HL-60/S4 (cell line): ENCODE results near the gene ASGR1.

Source experiments
- in situ Hi-C: fragments of 300-500 bp; cut with MboI; formaldehyde crosslinking; loops from 2 replicates; pipeline ENCODE4 v1.14.3; 2022; ENCODE audit warnings: low sequenced_read_pairs

The ASGR1 gene

DNA sequence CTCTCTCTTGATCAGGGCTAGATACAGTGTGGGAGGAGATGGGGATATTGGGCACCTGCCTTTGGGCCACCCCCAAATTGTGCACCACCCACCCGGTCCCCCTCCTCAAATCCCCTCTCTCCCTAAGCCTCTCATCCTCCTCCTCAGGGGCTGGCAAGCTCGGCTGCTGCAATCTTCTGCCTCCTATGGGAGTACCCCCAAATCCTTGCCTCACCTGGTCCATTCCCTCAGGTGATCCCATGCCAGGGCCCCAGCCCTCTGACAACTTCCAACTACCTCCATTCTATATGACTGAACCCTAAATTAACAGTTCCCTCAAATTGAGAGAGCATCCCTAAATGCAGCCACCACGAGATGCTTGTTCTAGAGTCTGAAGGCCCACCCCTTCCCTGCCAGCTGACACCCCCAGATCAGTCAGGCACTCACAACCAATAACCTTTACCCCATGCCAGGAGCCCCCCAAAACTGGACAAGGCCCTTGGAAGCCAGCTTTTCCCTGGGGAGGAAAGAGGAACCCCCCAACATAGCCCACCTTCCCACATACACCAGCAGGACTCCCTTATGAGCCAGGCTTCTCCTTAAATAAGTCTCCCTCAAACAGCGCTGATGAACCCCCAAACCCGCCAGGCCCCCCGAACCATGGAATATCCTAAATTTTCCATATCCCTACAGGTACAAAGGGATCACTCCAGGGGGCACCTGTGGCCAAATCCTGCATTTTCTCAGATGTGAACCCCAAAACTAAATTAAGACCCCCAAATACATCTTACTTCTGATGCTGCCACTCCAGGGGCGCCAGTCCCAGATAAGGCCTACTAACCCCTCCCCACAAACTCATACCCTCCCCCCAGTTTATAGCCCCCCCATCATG is 37.3 kb upstream of the ASGR1 start:
- in situ Hi-C loops, result no loop called here

DNA sequence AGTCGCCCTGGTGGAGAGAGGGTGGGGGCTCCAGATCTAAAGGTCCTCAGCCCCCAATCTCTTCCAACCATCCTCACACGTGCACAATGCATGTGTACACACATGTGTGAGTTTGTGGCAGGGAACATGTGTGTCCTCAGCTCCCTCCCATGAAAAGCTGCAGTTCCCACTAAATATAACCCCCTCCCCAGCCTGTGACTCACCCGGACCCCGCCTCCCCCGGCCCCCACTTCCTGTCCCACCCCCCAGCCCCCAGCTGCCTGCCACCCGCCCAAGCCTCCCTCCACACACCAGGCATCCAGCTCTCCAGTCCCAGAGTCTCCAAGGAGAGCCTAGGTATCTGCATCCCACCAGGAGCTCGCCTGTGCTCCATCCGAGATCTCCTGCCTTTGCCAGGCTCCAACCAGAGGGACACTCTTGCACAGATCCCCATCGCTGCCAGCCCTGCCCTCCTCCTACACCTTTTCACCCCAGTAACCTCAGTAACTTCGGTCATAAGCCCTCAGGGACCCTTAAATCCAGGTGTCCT is 36.5 kb upstream of the ASGR1 start:
- in situ Hi-C loops, result no loop called here

DNA sequence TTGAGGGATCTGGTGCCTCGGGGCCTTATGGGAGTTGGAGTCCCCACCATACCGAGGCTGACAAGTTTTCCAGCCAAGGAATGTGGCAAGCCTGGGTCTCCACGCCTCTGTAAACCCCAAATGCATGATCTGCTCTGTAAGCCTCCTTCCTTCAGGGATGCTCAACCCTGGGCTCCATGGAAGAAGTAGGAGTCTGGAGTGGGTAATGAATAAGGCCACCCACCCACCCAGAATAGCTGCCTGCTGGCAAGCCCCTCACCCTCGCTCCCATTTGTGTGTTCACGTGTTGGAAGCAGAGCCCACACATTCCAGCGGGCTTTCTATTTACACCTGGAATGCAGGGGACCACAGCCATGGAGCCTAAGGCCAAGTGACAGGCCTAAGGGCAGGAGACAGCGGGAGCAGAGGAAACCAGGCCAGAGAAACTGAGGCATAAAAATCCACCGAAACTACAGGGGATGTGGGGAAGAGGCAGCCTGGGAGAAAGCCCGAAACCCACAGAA is 36.0 kb upstream of the ASGR1 start:
- in situ Hi-C loops, result no loop called here

DNA sequence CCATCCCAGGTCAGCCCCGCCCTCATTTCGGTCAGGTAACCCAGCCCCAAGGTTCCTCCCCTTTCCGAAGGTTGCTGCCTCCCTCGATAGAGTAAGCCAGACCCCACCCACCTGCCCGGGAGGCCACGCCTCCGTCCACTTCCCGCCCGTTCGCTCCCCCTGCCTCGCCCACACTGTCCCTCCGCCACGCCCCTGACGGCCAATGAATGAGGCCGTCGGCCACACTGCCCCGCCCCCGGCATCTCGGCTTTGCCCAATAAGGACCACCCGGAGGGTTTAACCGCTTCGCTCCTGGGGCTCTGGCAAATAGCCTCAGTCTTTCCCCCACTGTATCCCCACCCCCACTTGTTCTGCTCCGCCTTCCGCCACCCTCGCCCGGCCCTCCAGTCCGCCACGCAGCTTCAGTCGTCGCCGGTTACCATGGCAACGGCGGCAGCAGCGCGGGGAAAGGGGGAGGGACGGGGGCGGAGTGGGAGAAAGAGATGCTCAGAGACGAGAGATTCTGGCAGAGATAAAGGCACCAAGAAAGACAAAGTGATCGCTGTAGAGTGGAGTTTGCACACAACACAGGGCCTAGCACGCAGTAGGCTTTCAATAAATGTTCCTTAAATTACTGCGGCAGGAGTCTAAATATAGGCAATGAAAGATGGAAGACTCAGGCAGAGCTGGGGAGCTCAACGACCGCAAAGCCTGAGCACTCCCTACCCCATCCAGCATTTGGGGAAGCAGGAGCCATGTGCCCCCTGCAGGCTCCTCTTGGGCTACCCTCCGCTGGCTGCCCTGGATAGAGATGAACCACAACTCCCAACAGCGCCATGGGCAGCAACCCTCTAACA is 35.3 kb upstream of the ASGR1 start:
- in situ Hi-C loops, result no loop called here

DNA sequence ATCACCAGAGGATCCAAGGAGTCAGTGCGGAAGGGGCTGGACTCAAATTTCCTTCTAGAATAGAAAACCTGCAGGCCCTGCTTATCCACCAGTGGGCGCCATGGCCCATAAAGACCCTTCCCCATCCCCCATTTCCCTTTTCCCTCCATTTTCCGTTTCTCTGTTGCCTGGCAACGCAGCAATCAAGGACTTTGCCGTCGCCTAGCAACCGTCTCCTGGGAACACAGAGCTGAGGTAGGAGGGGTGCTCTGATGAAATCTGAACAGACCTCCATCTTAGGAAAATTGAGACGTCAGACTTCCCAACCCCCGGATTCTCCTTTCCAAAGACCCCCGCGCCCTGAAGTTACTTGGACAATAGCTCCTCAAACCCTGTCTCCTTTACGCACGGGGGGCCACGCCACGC is 34.7 kb upstream of the ASGR1 start:
- in situ Hi-C loops, result no loop called here

DNA sequence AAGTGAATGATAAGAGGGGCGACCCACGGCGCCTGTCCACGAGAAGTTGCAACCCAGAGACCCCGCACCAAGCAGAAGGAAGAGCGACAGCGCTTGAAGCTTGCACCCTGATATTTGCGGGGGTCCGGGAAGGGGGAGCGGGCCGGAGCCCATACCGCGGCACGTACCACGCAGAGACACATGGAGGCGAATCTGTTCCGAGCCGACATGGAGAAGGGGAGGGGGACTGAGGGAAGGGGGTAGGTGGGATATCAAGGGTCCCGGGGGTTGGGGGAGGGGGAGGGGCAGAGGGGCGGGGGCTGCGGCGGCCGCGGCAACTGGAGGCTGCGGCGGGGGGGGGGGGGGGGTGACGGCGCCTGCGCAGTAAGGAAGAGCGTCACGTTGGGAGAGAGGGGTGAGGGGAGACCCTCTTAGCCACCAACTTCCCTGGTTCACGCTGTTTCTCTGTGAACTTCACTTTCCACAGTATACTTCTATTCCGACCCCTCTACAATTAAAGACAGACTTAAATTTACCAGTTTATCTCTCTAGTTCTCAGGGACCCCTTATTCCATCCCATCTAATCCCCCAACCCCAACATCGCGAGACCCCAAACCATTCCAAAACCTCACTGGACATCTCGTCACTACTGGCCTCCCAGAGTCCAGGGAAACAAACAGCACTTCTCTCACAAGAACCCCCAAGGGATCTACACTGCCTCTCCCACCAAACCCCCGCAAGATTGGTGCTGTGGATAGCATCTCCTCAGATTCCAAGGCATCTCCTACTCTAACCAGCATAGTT is 32.5 kb upstream of the ASGR1 start:
- in situ Hi-C loops, result no loop called here

DNA sequence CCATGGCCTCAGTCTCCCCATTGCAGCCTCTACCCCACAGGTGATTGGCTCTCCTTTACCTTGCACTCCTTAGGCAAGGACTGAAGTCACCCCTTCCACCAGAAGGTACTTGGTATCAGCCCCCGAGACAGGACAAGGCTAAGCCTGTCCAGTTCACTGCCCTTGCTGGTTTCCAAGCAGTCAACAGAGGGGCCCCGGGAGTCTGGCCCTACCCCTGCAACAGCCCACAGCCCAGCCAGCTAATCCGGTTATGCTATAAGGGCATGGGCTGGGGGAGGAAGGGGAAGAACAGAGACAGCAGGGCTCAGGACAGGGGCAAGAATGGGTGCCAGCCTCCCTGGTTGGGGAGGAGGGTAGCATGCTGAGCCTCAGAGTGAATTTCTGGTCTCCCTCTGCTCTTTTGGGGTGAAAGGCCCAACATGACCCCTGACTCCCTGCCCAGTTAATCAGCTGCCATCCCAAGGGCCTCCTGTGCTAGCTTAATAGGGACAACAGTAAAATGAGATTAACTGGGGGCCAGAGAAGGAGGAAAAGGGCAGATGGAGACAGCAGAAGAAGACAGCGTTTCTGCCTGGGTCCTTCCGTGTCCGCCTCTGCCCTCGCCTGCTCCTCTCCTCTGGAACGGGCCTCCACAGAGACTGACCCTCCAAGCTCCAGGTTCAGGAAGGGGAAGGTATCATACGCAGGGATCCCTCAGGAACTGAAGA is 29.7 kb upstream of the ASGR1 start:
- in situ Hi-C loops, result no loop called here

DNA sequence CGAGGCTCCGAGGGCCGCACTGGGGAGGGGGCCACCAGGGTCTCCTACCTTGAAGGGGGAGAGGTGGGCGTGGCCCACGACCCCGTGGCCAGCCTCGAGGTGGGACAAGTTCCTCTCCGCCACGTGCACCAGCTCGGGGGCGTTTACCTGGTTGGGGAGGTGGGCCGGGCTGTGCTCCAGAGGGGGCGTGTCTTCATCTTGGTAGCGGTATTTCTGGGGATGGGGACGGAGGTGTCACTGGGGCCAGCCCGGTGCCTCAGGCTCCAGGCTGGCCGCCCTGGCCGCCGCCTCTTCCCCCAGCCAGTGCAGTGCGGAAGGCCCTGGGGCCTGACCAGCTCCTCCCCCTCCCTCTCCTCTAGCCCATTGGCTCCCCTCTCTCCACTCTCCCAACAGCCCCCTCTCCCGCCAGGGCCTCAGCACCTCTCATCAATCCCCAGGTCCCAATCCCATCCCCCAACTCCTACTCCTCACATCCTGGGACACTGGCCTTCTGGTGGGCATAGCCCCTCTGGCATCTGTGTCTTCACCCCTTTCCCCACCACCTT is 28.9 kb upstream of the ASGR1 start:
- in situ Hi-C loops, result no loop called here

DNA sequence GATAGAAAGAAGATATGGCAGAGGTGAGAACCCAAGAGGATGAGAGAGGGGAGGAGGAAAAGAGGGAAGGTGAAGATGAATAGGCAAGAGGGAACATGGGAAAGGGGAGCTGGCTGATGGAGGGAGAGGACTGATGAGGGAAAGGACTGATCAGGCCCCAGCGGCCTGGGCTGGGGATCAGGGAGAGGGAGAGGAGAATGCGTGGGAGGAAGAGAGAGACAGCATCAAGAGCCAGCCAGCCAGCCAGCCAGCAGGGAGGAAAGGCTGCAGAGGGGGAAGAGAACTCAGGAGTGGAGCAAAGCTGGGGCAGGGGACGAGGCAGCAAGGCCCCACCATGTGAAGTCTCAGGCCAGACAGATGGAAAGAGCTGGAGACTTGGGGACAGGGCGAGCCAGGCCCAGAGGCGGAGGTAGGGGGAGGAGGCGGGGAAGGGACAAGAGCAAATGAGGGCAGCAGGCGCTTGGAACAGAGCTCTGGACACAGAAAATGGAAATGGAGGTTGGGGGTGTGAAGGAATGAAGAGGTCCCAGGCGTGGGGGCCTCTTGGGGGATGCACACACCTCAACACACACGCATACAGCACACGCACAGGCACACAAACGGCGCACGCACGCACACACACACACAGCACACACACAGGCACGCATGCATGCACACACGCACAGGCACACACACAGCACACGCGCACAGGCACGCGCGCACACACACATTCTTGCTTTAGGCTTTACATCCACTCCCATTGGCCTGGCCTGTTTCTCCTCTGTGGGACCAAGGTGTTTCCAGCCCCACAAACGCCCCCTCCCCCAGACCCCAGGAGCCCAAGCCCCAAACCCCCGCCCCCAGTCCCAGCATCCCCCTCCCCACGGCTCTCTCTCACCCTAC is 28.2 kb upstream of the ASGR1 start:
- in situ Hi-C loops, result no loop called here

DNA sequence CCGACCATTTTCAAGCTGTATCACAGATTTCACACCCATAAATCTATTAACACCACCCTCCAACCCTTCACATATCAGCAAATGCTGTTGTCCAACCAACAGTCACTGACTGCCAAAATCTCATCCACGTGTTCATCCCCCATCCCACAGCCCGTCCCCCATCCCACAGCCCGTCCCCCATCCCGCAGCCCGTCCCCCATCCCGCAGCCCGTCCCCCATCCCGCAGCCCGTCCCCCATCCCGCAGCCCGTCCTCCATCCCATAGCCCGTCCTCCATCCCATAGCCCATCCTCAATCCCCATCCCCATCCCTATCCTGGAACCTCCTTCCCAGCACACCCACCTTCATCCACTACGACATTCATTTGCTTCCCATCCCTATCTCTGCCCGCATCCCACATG is 26.4 kb upstream of the ASGR1 start:
- in situ Hi-C loops, result no loop called here

DNA sequence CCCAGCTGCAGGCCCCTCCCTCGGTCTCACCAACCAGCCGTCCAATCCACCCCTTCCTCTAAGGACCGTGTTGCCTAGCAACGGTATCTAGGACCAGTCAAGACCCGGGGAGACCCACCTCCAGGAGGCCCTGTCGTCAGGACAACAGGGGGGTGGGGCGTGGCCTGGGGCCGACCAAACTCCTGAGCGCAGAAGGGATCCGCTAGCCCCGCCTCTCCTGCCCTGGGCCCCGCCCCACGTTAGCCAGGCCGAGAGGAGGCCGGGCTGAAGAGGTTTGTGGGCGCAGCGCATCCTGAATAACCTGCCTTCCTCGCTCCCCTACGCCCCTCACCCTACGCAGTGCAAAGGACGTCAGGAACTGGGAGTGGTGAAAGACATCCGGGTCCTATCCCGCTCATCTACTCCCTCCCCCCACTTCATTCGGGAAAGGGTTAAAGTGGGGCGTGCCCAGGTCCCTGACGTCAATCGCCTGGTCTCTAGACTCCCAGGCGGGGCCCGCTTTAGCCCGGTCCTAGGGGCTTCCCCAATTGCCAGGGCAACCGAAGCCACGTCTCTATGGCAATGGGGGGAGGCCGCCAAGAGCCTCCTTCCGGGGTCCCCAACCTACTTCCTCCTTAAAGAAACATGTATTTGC is 25.8 kb upstream of the ASGR1 start:
- in situ Hi-C loops, result no loop called here

DNA sequence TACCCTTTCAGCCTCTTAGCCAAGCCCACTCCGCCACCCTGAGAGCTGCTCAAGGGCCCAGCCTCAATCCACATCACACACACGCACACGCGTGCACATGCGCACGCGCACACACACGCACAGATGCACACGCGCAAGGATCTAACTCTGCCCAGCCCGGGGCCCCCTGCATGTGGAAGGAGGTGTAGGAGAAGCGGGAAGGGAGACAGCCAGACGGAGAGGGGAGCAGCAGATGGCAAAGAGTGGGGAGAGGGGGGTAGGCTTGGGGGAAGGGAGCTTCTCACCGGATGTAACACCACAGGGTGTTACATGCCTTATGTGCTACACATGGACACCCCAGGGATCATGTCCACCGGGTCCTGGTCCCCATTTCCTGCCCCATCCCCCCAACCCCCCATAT is 25.2 kb upstream of the ASGR1 start:
- in situ Hi-C loops, result no loop called here

DNA sequence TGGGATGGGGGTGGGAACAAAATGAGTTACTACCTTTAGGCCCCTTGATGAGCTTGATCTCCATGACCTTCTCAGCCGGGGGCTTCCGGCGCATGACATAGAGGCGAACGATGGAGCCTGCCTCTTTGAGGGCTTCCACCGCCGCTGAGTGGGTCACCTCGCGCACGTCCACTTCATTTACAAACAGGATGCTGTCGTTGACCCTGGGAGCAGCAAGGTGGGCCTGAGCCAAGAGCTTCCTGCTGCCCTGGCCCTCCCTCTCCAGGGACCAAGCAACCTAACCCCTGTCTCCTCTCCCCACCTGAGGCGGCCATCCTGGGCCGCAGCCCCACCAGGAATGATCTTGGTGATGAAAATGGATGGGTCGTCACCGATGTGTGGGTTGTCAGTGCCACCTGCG is 24.2 kb upstream of the ASGR1 start:
- in situ Hi-C loops, result no loop called here

DNA sequence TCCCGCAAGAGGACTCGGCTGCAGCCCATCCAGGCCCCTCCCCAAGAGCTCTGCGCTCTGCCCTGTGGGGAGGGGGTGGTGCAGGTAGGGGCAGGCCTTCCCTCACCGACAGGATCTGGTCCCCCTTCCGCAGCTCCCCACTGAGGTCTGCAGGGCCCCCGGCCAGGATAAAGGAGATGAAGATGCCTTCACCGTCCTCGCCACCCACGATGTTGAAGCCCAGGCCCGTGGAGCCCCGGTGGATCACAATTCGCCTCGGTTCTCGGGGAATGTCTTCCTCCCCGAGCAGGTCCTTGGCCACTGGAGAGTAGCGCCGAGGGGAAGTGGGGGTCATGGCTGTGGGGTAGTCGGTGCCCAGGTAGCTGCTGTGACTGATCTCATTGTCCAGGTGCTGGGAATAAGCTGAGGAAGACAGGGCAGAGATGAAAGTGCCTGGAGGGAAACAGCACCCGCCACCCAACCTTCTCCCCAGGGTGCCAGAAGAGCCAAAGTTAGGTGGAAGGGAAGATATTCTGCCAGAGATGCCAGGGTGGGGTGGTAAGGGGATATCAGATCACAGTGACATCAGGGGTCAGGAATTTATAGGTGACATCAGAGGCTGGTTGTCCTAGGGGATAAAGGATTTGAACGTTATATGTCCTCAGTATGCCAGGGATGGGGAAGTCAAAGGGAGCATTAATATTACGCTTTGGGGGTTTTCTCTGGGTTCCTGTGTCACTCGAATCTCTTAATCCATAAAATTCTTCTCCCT is 17.7 kb upstream of the ASGR1 start:
- in situ Hi-C loops, result no loop called here

DNA sequence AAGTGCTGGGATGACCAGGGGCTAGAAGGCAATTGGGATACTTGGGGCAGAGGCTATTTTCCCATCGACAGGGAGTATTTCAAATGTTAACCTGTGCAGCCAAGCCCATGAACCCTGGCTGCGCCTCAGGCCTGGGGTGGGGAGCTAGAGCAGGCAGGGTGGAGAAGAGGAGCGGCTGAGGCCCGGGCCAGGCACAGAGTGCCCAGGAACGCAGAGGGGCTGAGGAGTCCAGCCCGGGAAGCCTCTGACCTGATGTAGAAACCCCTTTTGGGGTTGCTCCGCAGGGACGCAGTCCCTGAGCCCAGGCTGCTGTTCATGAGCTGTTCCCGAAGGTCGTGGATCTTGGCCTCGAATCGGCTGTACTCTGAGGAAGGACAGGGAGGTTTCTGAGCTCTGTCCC is 16.8 kb upstream of the ASGR1 start:
- in situ Hi-C loops, result no loop called here

DNA sequence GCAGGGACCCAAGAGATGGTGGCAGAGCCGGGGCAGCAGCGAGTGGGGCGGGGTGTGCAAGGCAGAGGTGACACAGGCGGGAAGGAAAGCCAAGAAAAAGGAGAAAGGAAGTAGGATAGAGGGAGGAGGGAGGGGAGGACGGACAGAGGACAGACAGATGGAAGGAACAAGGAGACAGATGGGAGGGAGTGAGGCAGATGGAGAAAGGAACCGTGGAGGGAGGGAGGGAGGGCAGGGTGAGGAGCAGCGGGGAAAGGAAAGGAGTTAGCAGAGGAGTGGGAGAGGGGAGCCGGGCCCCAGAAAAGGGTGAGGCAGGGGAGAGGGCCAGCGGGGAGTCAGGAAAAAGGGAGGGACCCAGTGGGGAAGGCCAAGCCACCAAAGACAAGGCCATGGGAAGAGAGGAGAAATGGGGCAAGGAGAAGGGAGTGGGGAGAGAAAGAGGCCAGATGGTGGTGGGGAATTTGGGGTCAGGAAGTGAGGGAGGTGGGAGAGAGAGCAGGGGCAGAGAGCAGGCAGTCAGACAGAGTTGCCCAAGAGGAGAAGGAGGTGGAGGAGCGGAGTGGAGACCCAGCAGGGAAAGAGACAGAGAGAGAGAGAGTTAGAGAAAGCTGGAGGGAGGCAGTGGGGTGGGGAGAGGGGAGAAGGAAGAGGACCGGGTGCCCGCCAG is 13.2 kb upstream of the ASGR1 start:
- in situ Hi-C loops, result no loop called here

DNA sequence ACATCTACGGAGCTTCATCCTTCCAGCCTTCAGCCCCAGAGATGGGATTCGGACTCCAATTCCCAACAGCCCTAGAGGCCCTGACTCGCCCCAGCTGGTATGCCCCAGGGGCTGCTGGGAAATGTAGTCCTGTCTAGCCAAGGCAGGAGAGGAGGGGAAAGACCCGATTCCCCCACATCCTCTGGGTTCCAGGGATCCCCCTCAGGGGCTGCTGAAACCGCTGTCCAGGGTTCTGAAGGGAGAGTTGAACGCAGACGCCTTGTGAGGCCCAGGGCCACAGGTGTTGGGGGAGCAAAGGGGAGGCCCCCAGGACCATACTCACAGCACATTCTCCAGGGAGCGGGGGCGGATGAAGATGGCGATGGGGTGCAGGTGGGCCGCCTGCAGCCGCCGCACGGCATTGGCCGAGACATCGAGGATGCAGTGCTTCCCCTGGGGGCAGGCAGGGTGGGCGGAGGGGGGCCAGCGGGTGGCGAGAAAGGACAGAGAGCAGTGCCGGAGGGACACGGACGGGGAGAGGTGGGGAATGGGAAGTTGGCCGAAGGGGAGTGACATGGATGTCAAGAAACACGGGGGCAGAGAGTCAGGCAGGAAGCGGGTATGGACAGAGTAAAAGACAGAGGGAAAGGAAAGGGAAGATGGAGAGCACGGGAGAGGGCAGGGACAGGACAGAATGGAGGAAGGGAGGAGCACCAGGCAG is 12.6 kb upstream of the ASGR1 start:
- in situ Hi-C loops, result no loop called here
